Spleen (tissue), 11 donors: ENCODE results near the gene MTMR10. TPM values are rescaled to one million over a fixed set of nuclear protein-coding genes. Genes with fewer than 3 reads are reported as not detected.

Source experiments
- DNase-seq: peaks from one replicate; pipeline ENCODE4 v3.0.0-alpha.2; 2020
- H3K27ac ChIP-seq, 8 donors: fragments of 200-600 bp; sonication (generic) in 7 of 8; 1 replicate in 4 of 8; 2 replicates in 4 of 8; pipeline versions ENCODE4 v1.5.0 to v1.8.0; 2016 to 2021; ENCODE audit warnings: inconsistent platforms in 4 of 8, mild to moderate bottlenecking in 4 of 8, moderate library complexity in 1 of 8
- H3K27me3 ChIP-seq, 7 donors: fragments of 200-600 bp; sonication (generic) in 6 of 7; replicated peaks in 1 of 7; 1 replicate in 4 of 7; 2 replicates in 3 of 7; pipeline versions ENCODE4 v1.5.0 to v1.8.0; 2016 to 2021; ENCODE audit warnings: inconsistent platforms in 3 of 7, mild to moderate bottlenecking in 1 of 7
- H3K36me3 ChIP-seq, 6 donors: fragments of 200-600 bp; sonication (generic) in 5 of 6; 1 replicate in 4 of 6; 2 replicates in 2 of 6; pipeline versions ENCODE4 v1.5.0 to v1.8.0; 2016 to 2021; ENCODE audit warnings: inconsistent platforms in 2 of 6
- H3K4me1 ChIP-seq, 6 donors: fragments of 200-600 bp; sonication (generic) in 5 of 6; 1 replicate in 3 of 6; 2 replicates in 3 of 6; pipeline versions ENCODE4 v1.5.0 to v1.8.0; 2016 to 2021; ENCODE audit warnings: inconsistent platforms in 3 of 6
- H3K4me3 ChIP-seq, 8 donors: fragments of 200-600 bp; sonication (generic) in 7 of 8; 1 replicate in 4 of 8; 2 replicates in 4 of 8; pipeline versions ENCODE4 v1.5.0 to v1.8.0; 2016 to 2021; ENCODE audit warnings: inconsistent platforms in 4 of 8, mild to moderate bottlenecking in 4 of 8, moderate library complexity in 2 of 8
- H3K9me3 ChIP-seq, 8 donors: fragments of 200-600 bp; sonication (generic) in 7 of 8; 1 replicate in 4 of 8; 2 replicates in 4 of 8; pipeline versions ENCODE4 v1.5.0 to v1.8.0; 2016 to 2021; ENCODE audit warnings: inconsistent platforms in 4 of 8
- POLR2A ChIP-seq, 3 donors: fragments of 450-650 bp; IDR thresholded peaks; one replicate each; pipeline ENCODE4 v1.5.1; 2017; ENCODE audit warnings: antibody characterized with exemption in 3 of 3, mild to moderate bottlenecking in 1 of 3
- POLR2AphosphoS5 ChIP-seq, 3 donors: sonication (generic); formaldehyde crosslinking; IDR thresholded peaks; one replicate each; pipeline ENCODE4 v1.5.1; 2017; ENCODE audit warnings: antibody characterized with exemption in 3 of 3
- WGBS, 5 donors: extraction: QIAGEN DNeasy Blood & Tissue Kit in 3 of 5; methylation state at CpG; one replicate each; pipeline versions ENCODE4 v1.1.5 to v1.1.7; 2013 to 2018; 5-methylcytosine and 5-hydroxymethylcytosine counted together
- intact Hi-C: fragments of 100-400 bp; cut with DNase I; formaldehyde crosslinking; loops from one replicate; pipeline ENCODE4 v1.15.0; 2023; ENCODE audit warnings: low total_unique reads
- polyA plus RNA-seq, 3 donors: library from polyadenylated mRNA; stranded (reverse); fragments of 200-250 nt; gene quantifications; one replicate each; pipeline ENCODE4 v1.2.1, GENCODE V29; 2013
- total RNA-seq, 7 donors: library from RNA; depleted of rRNA in 3 of 7; stranded (reverse); fragments of >200 nt in 3 of 7; fragmentation: NEBNext Ultra II Directional in 4 of 7; extraction: Animal tissue kit (Norgen Biotek cat#: 25700) in 4 of 7; gene quantifications; one replicate each; pipeline versions ENCODE4 v1.1.0 to v1.2.1, GENCODE V29; 2016 to 2021
- TF ChIP-seq, protein P1 (sequence below), 11 experiments: fragments of 200-600 bp in 7 of 11; fragments of 450-650 bp in 4 of 11; sonication (generic) in 4 of 11; IDR thresholded peaks in 8 of 11; conservative IDR thresholded peaks in 3 of 11; 1 replicate in 7 of 11; 2 replicates in 4 of 11; pipeline versions ENCODE4 v1.4.0 to v1.8.0; 2016 to 2021; ENCODE audit warnings: antibody characterized with exemption in 11 of 11, inconsistent platforms in 4 of 11, mild to moderate bottlenecking in 1 of 11
- donor health status: healthy with polysubstance abuse.
- donor health status: DM: no; HTN: no; CAD: no; lungs with moderate emphysema.
- donor health status: DM: no; HTN: no; CAD: no.
- donor health status: Bipolar disorder and iron deficiency.
- donor health status: healthy.
- donor health status: DM: no; HTN: no; CAD: no.
- donor health status: DM: yes; HTN: yes; CAD: no.

MTMR10 gene
- total and polyA plus RNA-seq, 10 donors = 8.2 to 67.9 (median 48.3) TPM

DNA sequence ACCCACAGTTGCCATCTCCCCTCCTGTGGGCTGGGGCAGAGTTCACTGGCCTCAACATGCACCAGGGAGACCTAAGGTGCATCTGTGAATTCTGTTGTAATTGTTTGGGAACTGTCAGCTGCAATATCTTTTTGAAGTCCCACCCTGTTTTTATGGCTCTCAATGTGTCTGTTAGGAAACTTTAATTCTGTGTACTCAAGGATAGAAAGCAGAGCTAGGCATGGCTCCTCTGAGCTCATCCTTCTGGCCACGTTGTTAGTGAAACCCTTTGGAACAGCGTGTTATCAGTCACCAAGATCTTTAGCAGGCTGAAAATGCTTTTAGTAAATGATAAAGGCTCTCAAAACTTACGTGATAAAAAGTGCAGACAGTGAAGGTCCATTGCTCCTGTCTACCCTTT lies 33.6 kb upstream of the MTMR10 start:
- TF ChIP-seq, protein P1, sequence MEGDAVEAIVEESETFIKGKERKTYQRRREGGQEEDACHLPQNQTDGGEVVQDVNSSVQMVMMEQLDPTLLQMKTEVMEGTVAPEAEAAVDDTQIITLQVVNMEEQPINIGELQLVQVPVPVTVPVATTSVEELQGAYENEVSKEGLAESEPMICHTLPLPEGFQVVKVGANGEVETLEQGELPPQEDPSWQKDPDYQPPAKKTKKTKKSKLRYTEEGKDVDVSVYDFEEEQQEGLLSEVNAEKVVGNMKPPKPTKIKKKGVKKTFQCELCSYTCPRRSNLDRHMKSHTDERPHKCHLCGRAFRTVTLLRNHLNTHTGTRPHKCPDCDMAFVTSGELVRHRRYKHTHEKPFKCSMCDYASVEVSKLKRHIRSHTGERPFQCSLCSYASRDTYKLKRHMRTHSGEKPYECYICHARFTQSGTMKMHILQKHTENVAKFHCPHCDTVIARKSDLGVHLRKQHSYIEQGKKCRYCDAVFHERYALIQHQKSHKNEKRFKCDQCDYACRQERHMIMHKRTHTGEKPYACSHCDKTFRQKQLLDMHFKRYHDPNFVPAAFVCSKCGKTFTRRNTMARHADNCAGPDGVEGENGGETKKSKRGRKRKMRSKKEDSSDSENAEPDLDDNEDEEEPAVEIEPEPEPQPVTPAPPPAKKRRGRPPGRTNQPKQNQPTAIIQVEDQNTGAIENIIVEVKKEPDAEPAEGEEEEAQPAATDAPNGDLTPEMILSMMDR (IDR thresholded peaks at IDR 0.05 in 8 of 11, conservative IDR thresholded peaks at IDR 0.05 in 3 of 11) = no peak
- no peak for TF ChIP-seq POLR2A (IDR thresholded peaks at IDR 0.05)
- TF ChIP-seq POLR2AphosphoS5 (IDR thresholded peaks at IDR 0.05) = no peak
- Histone ChIP-seq H3K27me3 (no peaks in the 10 kb centered on the region), H3K9me3 (no peaks in the 10 kb centered on the region), H3K36me3 (no peaks in the 10 kb centered on the region), H3K4me3 (no peak overlapping the region), H3K27ac (no peak overlapping the region), H3K4me1 (peaks cover 0 to 31% (median 9%) of the 10 kb centered on the region in 6 donors)
- 53 to 66% (median 61%) methylated on average over 3 of the region's 3 CpGs for WGBS, 5 donors
- DNase-seq = no peak
- intact Hi-C loops = no loop called here

GRCh38 chr15:31024330-31024729 lies 32.9 kb upstream of the MTMR10 start:
- H3K36me3 ChIP-seq = no peaks in the 10 kb centered on the region
- H3K9me3 ChIP-seq = no peaks in the 10 kb centered on the region
- no peaks in the 10 kb centered on the region for H3K27me3 ChIP-seq
- intact Hi-C loops = no loop called here
- 44 to 54% (median 46%) methylated on average over 5 of the region's 5 CpGs for WGBS, 5 donors
- TF ChIP-seq POLR2AphosphoS5 (IDR thresholded peaks at IDR 0.05) (no peak), POLR2A (IDR thresholded peaks at IDR 0.05) (no peak)
- TF ChIP-seq, protein P1 (IDR thresholded peaks at IDR 0.05 in 8 of 11, conservative IDR thresholded peaks at IDR 0.05 in 3 of 11) = no peak
- peaks cover 0 to 31% (median 9%) of the 10 kb centered on the region in 6 donors for H3K4me1 ChIP-seq
- no peak overlapping the region for H3K27ac ChIP-seq
- no peak for DNase-seq
- no peak overlapping the region for H3K4me3 ChIP-seq

DNA sequence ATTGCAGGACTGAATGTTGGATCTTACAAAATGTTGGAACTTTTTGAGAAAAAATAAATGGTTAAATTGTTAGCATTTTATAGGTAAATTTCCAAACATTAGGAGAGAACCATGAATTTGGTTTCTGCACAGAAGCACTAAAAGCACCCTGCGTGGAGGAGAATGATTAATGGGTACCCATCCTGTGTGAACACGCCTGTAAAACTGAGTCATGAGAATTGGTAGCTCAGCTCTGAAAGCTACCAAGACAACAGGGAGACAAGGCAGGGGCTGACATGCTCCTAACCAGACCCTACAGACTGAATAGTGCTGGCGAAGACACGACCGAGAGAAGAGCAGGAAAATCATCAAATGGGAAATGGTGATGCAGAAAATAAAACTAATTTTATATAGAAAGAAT lies 32.4 kb upstream of the MTMR10 start:
- Histone ChIP-seq H3K4me3 (no peak overlapping the region), H3K9me3 (no peaks in the 10 kb centered on the region), H3K36me3 (no peaks in the 10 kb centered on the region), H3K27me3 (no peaks in the 10 kb centered on the region), H3K4me1 (peaks cover 0 to 31% (median 9%) of the 10 kb centered on the region in 6 donors), H3K27ac (no peak overlapping the region)
- 89 to 95% (median 92%) methylated on average over 5 of the region's 5 CpGs for WGBS, 5 donors
- no peak for DNase-seq
- intact Hi-C loops = no loop called here
- TF ChIP-seq, protein P1 (IDR thresholded peaks at IDR 0.05 in 8 of 11, conservative IDR thresholded peaks at IDR 0.05 in 3 of 11) = no peak
- TF ChIP-seq POLR2AphosphoS5 (IDR thresholded peaks at IDR 0.05) = no peak
- no peak for TF ChIP-seq POLR2A (IDR thresholded peaks at IDR 0.05)

- WGBS, 5 donors = 77 to 91% (median 80%) methylated on average over 5 of the region's 5 CpGs
- intact Hi-C loops = no loop called here
- Histone ChIP-seq H3K4me3 (no peak overlapping the region), H3K36me3 (no peaks in the 10 kb centered on the region), H3K4me1 (peaks cover 0 to 33% (median 9%) of the 10 kb centered on the region in 6 donors), H3K27ac (no peak overlapping the region), H3K9me3 (no peaks in the 10 kb centered on the region), H3K27me3 (no peaks in the 10 kb centered on the region)
- no peak for TF ChIP-seq POLR2A (IDR thresholded peaks at IDR 0.05)
- TF ChIP-seq, protein P1 (IDR thresholded peaks at IDR 0.05 in 8 of 11, conservative IDR thresholded peaks at IDR 0.05 in 3 of 11) = no peak
- no peak for TF ChIP-seq POLR2AphosphoS5 (IDR thresholded peaks at IDR 0.05)
- DNase-seq = no peak
Observed at GRCh38 chr15:31021067-31021665, 29.7 kb upstream of the MTMR10 start.
